B cell (primary cell): Measurements from ENCODE around the gene LSM5. TPM values are rescaled to one million over a fixed set of nuclear protein-coding genes. Genes with fewer than 3 reads are reported as not detected.

ENCODE experiments used
- ATAC-seq: fragments of 200-7000 bp; cut with Tn5 transposase; one replicate; pipeline ENCODE4 v1.10.0; 2021; ENCODE audit warnings: low read depth, mild to moderate bottlenecking, moderate number of reproducible peaks, moderate library complexity
- CTCF ChIA-PET: fragments of 350-600 bp; sonication (Branson Sonifier 250); formaldehyde crosslinking; loops from one replicate; lab custom pipeline; 2021; ENCODE audit warnings: antibody characterized with exemption, inconsistent platforms; lab: Charles Lee
- POLR2A ChIA-PET: fragments of 350-600 bp; sonication (Branson Sonifier 250); formaldehyde crosslinking; loops from one replicate; lab custom pipeline; 2021; ENCODE audit warnings: antibody characterized with exemption; lab: Charles Lee
- DNase-seq: peaks from one replicate; pipeline ENCODE4 v3.0.0; 2013
- H2AFZ ChIP-seq: 2 replicates; pipeline ENCODE4 v1.6.1; 2012; ENCODE audit warnings: mild to moderate bottlenecking, low read depth, low read length; ENCODE audit not compliant: insufficient read depth, poor library complexity, severe bottlenecking
- H3K27ac ChIP-seq, 2 donors: 1 replicate in 1 of 2; 2 replicates in 1 of 2; pipeline ENCODE4 v1.5.1; 2012 to 2013; ENCODE audit warnings: low read length in 2 of 2, mild to moderate bottlenecking in 2 of 2, moderate library complexity in 1 of 2
- H3K27me3 ChIP-seq, 4 experiments: fragments of 200-600 bp in 1 of 4; sonication (generic) in 1 of 4; replicated peaks in 1 of 4; 1 replicate in 2 of 4; 2 replicates in 2 of 4; pipeline versions ENCODE4 v1.6.1 to v1.7.0; 2013 to 2016; ENCODE audit warnings: low read length in 3 of 4, mild to moderate bottlenecking in 2 of 4, mixed read lengths in 1 of 4, moderate library complexity in 1 of 4; ENCODE audit not compliant: insufficient read depth in 4 of 4, control insufficient read depth in 3 of 4; ENCODE audit errors: control extremely low read depth in 1 of 4
- H3K36me3 ChIP-seq, 2 experiments: replicated peaks in 1 of 2; 1 replicate in 1 of 2; 2 replicates in 1 of 2; pipeline versions ENCODE4 v1.6.1 to v1.7.1; 2013; ENCODE audit warnings: low read length in 1 of 2; ENCODE audit not compliant: insufficient read depth in 2 of 2, control insufficient read depth in 1 of 2; ENCODE audit errors: control extremely low read depth in 1 of 2, extremely low read depth in 1 of 2
- H3K4me1 ChIP-seq, 2 donors: fragments of 200-600 bp in 1 of 2; sonication (generic) in 1 of 2; 1 replicate in 1 of 2; 2 replicates in 1 of 2; pipeline versions ENCODE4 v1.5.1 to v1.6.1; 2013 to 2017; ENCODE audit warnings: low read length in 2 of 2; ENCODE audit not compliant: control insufficient read depth in 2 of 2, insufficient read depth in 2 of 2
- H3K4me2 ChIP-seq: replicated peaks from 2 replicates; pipeline ENCODE3; 2012; ENCODE audit warnings: mild to moderate bottlenecking, low read depth, low read length; ENCODE audit not compliant: poor library complexity, severe bottlenecking
- H3K4me3 ChIP-seq, 5 experiments: fragments of 200-600 bp in 1 of 5; sonication (generic) in 1 of 5; 1 replicate in 3 of 5; 2 replicates in 2 of 5; pipeline versions ENCODE4 v1.5.1 to v1.7.0; 2011 to 2016; ENCODE audit warnings: low read length in 4 of 5, mild to moderate bottlenecking in 4 of 5, low read depth in 2 of 5, control low read depth in 1 of 5, moderate library complexity in 1 of 5; ENCODE audit not compliant: insufficient read depth in 1 of 5; ENCODE audit errors: control extremely low read depth in 1 of 5, extremely low read depth in 1 of 5
- H3K79me2 ChIP-seq: fragments of 200-600 bp; sonication (generic); one replicate; pipeline ENCODE4 v1.6.0; 2016; ENCODE audit warnings: low read length; ENCODE audit not compliant: control insufficient read depth, insufficient read depth
- H3K9ac ChIP-seq: fragments of 200-600 bp; sonication (generic); 2 replicates; pipeline ENCODE4 v1.6.1; 2017; ENCODE audit warnings: mild to moderate bottlenecking, low read length, moderate library complexity
- H3K9me3 ChIP-seq, 3 donors: one replicate each; pipeline versions ENCODE4 v1.6.1 to v1.7.1; 2013; ENCODE audit warnings: low read length in 2 of 3; ENCODE audit not compliant: control insufficient read depth in 2 of 3, insufficient read depth in 1 of 3; ENCODE audit errors: control extremely low read depth in 1 of 3
- H4K20me1 ChIP-seq: 2 replicates; pipeline ENCODE4 v1.6.0; 2012; ENCODE audit warnings: mild to moderate bottlenecking, low read length; ENCODE audit not compliant: insufficient read depth, control insufficient read depth, poor library complexity, severe bottlenecking
- H3K27ac Mint-ChIP-seq: one replicate; pipeline ENCODE4 v1.8.0; 2021; ENCODE audit warnings: mixed read lengths
- H3K27me3 Mint-ChIP-seq: one replicate; pipeline ENCODE4 v1.8.0; 2021; ENCODE audit warnings: mixed read lengths
- H3K4me1 Mint-ChIP-seq: one replicate; pipeline ENCODE4 v1.8.0; 2021; ENCODE audit warnings: mixed read lengths
- H3K4me3 Mint-ChIP-seq: one replicate; pipeline ENCODE4 v1.8.0; 2021; ENCODE audit warnings: mixed read lengths
- H3K9me3 Mint-ChIP-seq: one replicate; pipeline ENCODE4 v1.8.0; 2022; ENCODE audit warnings: mixed read lengths; ENCODE audit not compliant: insufficient read depth
- CTCF ChIP-seq: fragments of 200-600 bp; IDR thresholded peaks from one replicate; pipeline ENCODE4 v1.8.0; 2022; ENCODE audit warnings: antibody characterized with exemption, mild to moderate bottlenecking
- EZH2 ChIP-seq: IDR thresholded peaks from 2 replicates; pipeline ENCODE4 v1.6.1; 2012; ENCODE audit warnings: borderline replicate concordance, low read depth, mild to moderate bottlenecking, moderate library complexity, low read length; ENCODE audit not compliant: insufficient read depth, poor library complexity, severe bottlenecking
- WGBS: methylation state at CpG from one replicate; pipeline ENCODE4 v1.1.5; 2013; ENCODE audit warnings: missing lambda C conversion rate; ENCODE audit not compliant: insufficient coverage; 5-methylcytosine and 5-hydroxymethylcytosine counted together
- intact Hi-C: fragments of 100-400 bp; cut with micrococcal nuclease; formaldehyde crosslinking; loops from one replicate; pipeline ENCODE4 v1.10.0; 2022
- polyA plus RNA-seq: library from polyadenylated mRNA; depleted of rRNA; stranded (reverse); fragments of >200 nt; gene quantifications from 2 replicates; pipeline ENCODE4 v1.2.3, GENCODE V29; 2012
- total RNA-seq, 2 donors: library from RNA; stranded (reverse); fragments of 120-200 nt in 1 of 2; gene quantifications; 1 replicate in 1 of 2; 2 replicates in 1 of 2; pipeline versions ENCODE4 v1.2.3 to v1.2.4, GENCODE V29; 2013 to 2022

LSM5 gene
- total and polyA plus RNA-seq, 2 donors (not counting 1 experiment from before 2014, with no cell fraction given), result 11.8 to 34.7 TPM

- WGBS, result no CpG with 5 or more reads among the region's 4 CpGs
- intact Hi-C loops, result no loop called here
- H3K4me1 ChIP-seq, result peaks cover 10 to 13% of the 10 kb centered on the region in 2 donors
- H3K79me2 ChIP-seq, result peaks cover 96% of the 10 kb centered on the region
- ChIA-PET CTCF (no interaction called here), POLR2A (no interaction called here)
- no peaks in the 10 kb centered on the region for H3K36me3 ChIP-seq
- Mint-ChIP-seq H3K4me3 (no peak overlapping the region), H3K9me3 (no peaks in the 10 kb centered on the region), H3K27ac (no peak overlapping the region), H3K4me1 (peaks cover 47% of the 10 kb centered on the region), H3K27me3 (no peaks in the 10 kb centered on the region)
- no peak overlapping the region for H3K4me3 ChIP-seq
- H3K9me3 ChIP-seq, result no peaks in the 10 kb centered on the region
- TF ChIP-seq CTCF (no peak), EZH2 (no peak)
- H3K27me3 ChIP-seq, result no peaks in the 10 kb centered on the region
- ATAC-seq (no peak), DNase-seq (no peak)
- no peak overlapping the region for H3K27ac ChIP-seq
- peaks cover 65% of the 10 kb centered on the region for H4K20me1 ChIP-seq
- no peak overlapping the region for H3K9ac ChIP-seq
- H2AFZ ChIP-seq, result no peak overlapping the region
- H3K4me2 ChIP-seq, result no peak overlapping the region
Observed at GRCh38 chr7:32502728-32503127, 12.5 kb upstream of the LSM5 start.

GRCh38 chr7:32501522-32501921, 11.3 kb upstream of the LSM5 start:
- DNase-seq, result no peak
- H3K4me1 Mint-ChIP-seq, result peaks cover 46% of the 10 kb centered on the region
- H3K36me3 ChIP-seq, result no peaks in the 10 kb centered on the region

More at GRCh38 chr7:32501522-32501921, 11.3 kb upstream of the LSM5 start:
- H3K4me3 ChIP-seq, result no peak overlapping the region
- TF ChIP-seq EZH2, result no peak
- TF ChIP-seq CTCF, result no peak
- no peak overlapping the region for H3K9ac ChIP-seq
- ChIA-PET POLR2A (no interaction called here), CTCF (no interaction called here)
- H3K9me3 ChIP-seq, result no peaks in the 10 kb centered on the region
- ATAC-seq, result no peak
- no peaks in the 10 kb centered on the region for H3K27me3 ChIP-seq
- H3K4me1 ChIP-seq, result peaks cover 16 to 19% of the 10 kb centered on the region in 2 donors
- Mint-ChIP-seq H3K27me3 (no peaks in the 10 kb centered on the region), H3K4me3 (no peak overlapping the region), H3K27ac (no peak overlapping the region), H3K9me3 (no peaks in the 10 kb centered on the region)
- peaks cover 56% of the 10 kb centered on the region for H4K20me1 ChIP-seq
- no peak overlapping the region for H2AFZ ChIP-seq
- H3K79me2 ChIP-seq, result peaks cover 96% of the 10 kb centered on the region
- intact Hi-C loops, result no loop called here
- H3K4me2 ChIP-seq, result no peak overlapping the region
- no CpG with 5 or more reads among the region's 1 CpG for WGBS
- H3K27ac ChIP-seq, result no peak overlapping the region
